Lung (tissue), 12 donors: ENCODE data around the gene ULK3. TPM values are rescaled to one million over a fixed set of nuclear protein-coding genes. Genes with fewer than 3 reads are reported as not detected.

Experiments used
- ATAC-seq: fragments of 200-7000 bp; cut with Tn5 transposase; one replicate; pipeline ENCODE4 v1.9.1; 2020; ENCODE audit warnings: moderate number of reproducible peaks; ENCODE audit not compliant: insufficient read depth, low FRiP score
- DNase-seq, 3 donors: peaks; one replicate each; pipeline ENCODE4 v3.0.0-alpha.2; 2013 to 2017
- H3K27ac ChIP-seq, 2 donors: one replicate each; pipeline ENCODE4 v1.5.1; 2013; ENCODE audit warnings: mild to moderate bottlenecking in 2 of 2, moderate library complexity in 2 of 2, control low read depth in 1 of 2, inconsistent platforms in 1 of 2, low read depth in 1 of 2, low read length in 1 of 2
- H3K27me3 ChIP-seq, 3 donors: one replicate each; pipeline ENCODE4 v1.5.1; 2013; ENCODE audit warnings: low read length in 2 of 3; ENCODE audit not compliant: control insufficient read depth in 3 of 3, insufficient read depth in 3 of 3
- H3K36me3 ChIP-seq, 4 donors: one replicate each; pipeline ENCODE4 v1.5.1; 2013; ENCODE audit warnings: low read length in 4 of 4, mild to moderate bottlenecking in 1 of 4, moderate library complexity in 1 of 4; ENCODE audit not compliant: control insufficient read depth in 4 of 4, insufficient read depth in 4 of 4
- H3K4me1 ChIP-seq, 5 donors: one replicate each; pipeline ENCODE4 v1.5.1; 2013; ENCODE audit warnings: low read length in 5 of 5, mild to moderate bottlenecking in 2 of 5, moderate library complexity in 1 of 5; ENCODE audit not compliant: control insufficient read depth in 5 of 5, insufficient read depth in 5 of 5
- H3K4me3 ChIP-seq: one replicate; pipeline ENCODE4 v1.5.1; 2013; ENCODE audit warnings: mild to moderate bottlenecking, control low read depth, moderate library complexity
- H3K9ac ChIP-seq, 2 donors: one replicate each; pipeline ENCODE4 v1.5.1; 2013; ENCODE audit warnings: low read length in 2 of 2, control low read depth in 1 of 2; ENCODE audit not compliant: insufficient read depth in 1 of 2
- H3K9me3 ChIP-seq, 4 donors: one replicate each; pipeline ENCODE4 v1.5.1; 2013; ENCODE audit warnings: low read length in 3 of 4, mild to moderate bottlenecking in 1 of 4, moderate library complexity in 1 of 4; ENCODE audit not compliant: control insufficient read depth in 4 of 4, insufficient read depth in 3 of 4
- WGBS, 2 donors: extraction: QIAGEN DNeasy Blood & Tissue Kit; methylation state at CpG; one replicate each; pipeline ENCODE4 v1.1.7; 2013; 5-methylcytosine and 5-hydroxymethylcytosine counted together
- polyA plus RNA-seq, 2 donors: library from polyadenylated mRNA; stranded (reverse); fragments of 200-250 nt; gene quantifications; one replicate each; pipeline ENCODE4 v1.2.1, GENCODE V29; 2013
- total RNA-seq, 2 donors: library from RNA; depleted of rRNA in 1 of 2; stranded (reverse); fragments of >200 nt in 1 of 2; gene quantifications; one replicate each; pipeline ENCODE4 v1.2.1, GENCODE V29; 2014 to 2021
- TF ChIP-seq, protein P1 (sequence below): IDR thresholded peaks from 2 replicates; pipeline ENCODE4 v1.5.1; 2012; ENCODE audit warnings: mild to moderate bottlenecking; ENCODE audit errors: control extremely low read depth, extremely low read depth
- donor health status: control.
- donor health status: control.
- donor health status: Bipolar disorder and iron deficiency.
- donor health status: healthy.
- donor health status: DM: yes; HTN: yes; CAD: no.

The ULK3 gene
- total and polyA plus RNA-seq, 4 donors, result 20.6 to 54.5 (median 38.7) TPM

DNA sequence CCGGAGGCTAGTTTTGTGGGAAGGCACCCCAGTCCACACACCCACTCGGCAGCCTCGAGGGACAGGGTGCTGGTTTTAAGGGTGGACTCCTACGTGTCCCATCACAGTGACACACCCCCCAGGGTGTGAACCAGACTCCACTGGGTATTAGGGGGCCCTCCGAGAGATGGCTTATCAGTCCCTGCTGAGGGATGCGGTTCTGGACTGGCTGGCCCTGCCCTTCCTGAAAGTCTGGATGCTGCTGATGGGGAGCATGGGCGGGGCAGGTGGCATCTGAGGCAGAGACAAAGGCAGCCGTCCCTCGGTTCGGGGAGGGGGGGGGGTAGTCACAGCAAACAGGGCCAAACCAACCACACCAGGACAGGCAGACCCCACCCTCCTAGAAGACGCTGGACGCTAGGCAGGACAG is 939 bp upstream of the ULK3 start:
- Histone ChIP-seq H3K27ac (no peak overlapping the region), H3K27me3 (no peaks in the 10 kb centered on the region), H3K36me3 (peaks cover 0 to 33% (median 9%) of the 10 kb centered on the region in 4 donors), H3K9me3 (no peaks in the 10 kb centered on the region), H3K4me3 (no peak overlapping the region), H3K4me1 (peaks cover 0 to 15% (median 0%) of the 10 kb centered on the region in 5 donors), H3K9ac (no peak overlapping the region)
- WGBS, 2 donors, result 62 to 67% methylated on average over 12 of the region's 12 CpGs
- no peak for ATAC-seq
- TF ChIP-seq, protein P1, sequence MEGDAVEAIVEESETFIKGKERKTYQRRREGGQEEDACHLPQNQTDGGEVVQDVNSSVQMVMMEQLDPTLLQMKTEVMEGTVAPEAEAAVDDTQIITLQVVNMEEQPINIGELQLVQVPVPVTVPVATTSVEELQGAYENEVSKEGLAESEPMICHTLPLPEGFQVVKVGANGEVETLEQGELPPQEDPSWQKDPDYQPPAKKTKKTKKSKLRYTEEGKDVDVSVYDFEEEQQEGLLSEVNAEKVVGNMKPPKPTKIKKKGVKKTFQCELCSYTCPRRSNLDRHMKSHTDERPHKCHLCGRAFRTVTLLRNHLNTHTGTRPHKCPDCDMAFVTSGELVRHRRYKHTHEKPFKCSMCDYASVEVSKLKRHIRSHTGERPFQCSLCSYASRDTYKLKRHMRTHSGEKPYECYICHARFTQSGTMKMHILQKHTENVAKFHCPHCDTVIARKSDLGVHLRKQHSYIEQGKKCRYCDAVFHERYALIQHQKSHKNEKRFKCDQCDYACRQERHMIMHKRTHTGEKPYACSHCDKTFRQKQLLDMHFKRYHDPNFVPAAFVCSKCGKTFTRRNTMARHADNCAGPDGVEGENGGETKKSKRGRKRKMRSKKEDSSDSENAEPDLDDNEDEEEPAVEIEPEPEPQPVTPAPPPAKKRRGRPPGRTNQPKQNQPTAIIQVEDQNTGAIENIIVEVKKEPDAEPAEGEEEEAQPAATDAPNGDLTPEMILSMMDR, result no peak
- peak in 1 of 3 donors; percentile 5 for DNase-seq

DNA sequence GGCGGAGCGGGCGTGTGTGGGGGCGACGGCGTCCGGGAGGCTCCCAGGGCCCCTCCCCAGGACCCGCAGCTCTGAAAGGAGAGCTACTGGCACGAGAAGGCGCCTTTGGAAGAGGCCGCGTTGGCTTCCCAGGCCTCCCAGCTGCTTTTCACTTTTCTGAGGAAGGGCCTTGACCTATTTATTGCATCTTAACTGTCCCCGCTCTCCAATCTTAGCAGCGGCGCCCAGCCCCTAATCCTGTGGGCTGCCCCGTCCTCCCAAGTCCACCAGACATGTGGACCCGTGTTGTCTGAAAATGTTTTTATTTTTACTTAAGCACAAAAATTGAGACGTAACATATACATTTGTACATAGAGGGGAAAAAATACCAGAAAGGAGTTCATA is 481 bp upstream of the ULK3 start:
- Histone ChIP-seq H3K36me3 (peaks cover 0 to 32% (median 9%) of the 10 kb centered on the region in 4 donors), H3K9ac (peak overlapping the region in 1 of 2 donors; percentile 19), H3K9me3 (no peaks in the 10 kb centered on the region), H3K4me1 (peaks cover 0 to 15% (median 0%) of the 10 kb centered on the region in 5 donors), H3K27ac (peak overlapping the region; percentile 87 to 91), H3K4me3 (peak overlapping the region; percentile 42), H3K27me3 (no peaks in the 10 kb centered on the region)
- ATAC-seq, result no peak
- DNase-seq, result no peak
- 19 to 28% methylated on average over 13 to 18 of the region's 18 CpGs for WGBS, 2 donors
- TF ChIP-seq, protein P1, result no peak

DNA sequence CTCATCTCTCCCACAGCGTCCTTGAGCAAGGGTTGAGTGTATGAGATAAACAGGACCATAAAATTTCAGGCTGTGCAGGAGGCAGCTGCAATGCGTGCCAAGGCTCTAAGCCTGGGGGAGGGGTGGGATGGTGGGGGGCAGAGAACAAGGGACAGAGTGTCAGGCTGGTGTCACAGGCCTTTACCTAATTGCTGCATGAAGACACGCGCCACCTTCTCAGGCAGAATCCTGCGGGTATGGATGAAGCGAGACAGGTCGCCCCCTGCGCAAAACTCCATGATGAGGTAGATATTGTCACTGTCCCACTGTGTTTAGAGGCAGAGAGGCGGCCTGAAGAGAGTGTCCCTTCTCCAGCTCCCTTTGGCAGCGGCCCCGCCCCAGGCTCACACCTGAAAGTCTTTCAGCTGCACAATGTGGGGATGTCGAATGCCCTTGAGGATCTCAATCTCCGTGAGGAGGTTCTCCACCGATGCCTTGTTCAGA is 1.0 kb downstream of the ULK3 start:
- DNase-seq (no peak), ATAC-seq (no peak)
- Histone ChIP-seq H3K4me3 (peak overlapping the region; percentile 84), H3K9ac (peak overlapping the region in 1 of 2 donors; percentile 27), H3K27me3 (no peaks in the 10 kb centered on the region), H3K9me3 (no peaks in the 10 kb centered on the region), H3K36me3 (peaks cover 0 to 31% (median 4%) of the 10 kb centered on the region in 4 donors), H3K27ac (peak overlapping the region in 1 of 2 donors; percentile 89), H3K4me1 (peaks cover 0 to 15% (median 0%) of the 10 kb centered on the region in 5 donors)
- TF ChIP-seq, protein P1, result no peak
- 83 to 91% methylated on average over 14 of the region's 14 CpGs for WGBS, 2 donors
